HAP-1 (cell line): ENCODE measurements around the gene ST6GALNAC3.
"Not testable (repeated sequence)": the region's sequence is repeated elsewhere in the genome, so short reads cannot be mapped to it uniquely, and the experiment has no call there.

Experiments used
- DNase-seq, 2 experiments: peaks; one replicate each; pipeline ENCODE4 v3.0.0-alpha.2; 2016 to 2020; ENCODE audit warnings: low spot score in 2 of 2
- H3K27me3 ChIP-seq: fragments of 250-450 bp; sonication (Bioruptor Pico); 2 replicates; pipeline ENCODE4 v1.5.1; 2020; ENCODE audit warnings: low read depth, mild to moderate bottlenecking, moderate library complexity
- H3K36me3 ChIP-seq: fragments of 250-450 bp; sonication (Bioruptor Pico); replicated peaks from 2 replicates; pipeline ENCODE4 v1.5.1; 2020; ENCODE audit warnings: mild to moderate bottlenecking
- H3K4me1 ChIP-seq: fragments of 250-450 bp; sonication (Bioruptor Pico); 2 replicates; pipeline ENCODE4 v1.5.1; 2020; ENCODE audit warnings: mild to moderate bottlenecking
- H3K4me3 ChIP-seq: fragments of 250-450 bp; sonication (Bioruptor Pico); 2 replicates; pipeline ENCODE4 v1.5.1; 2020; ENCODE audit warnings: mild to moderate bottlenecking, moderate library complexity
- H3K9me3 ChIP-seq: fragments of 250-450 bp; sonication (Bioruptor Pico); 2 replicates; pipeline ENCODE4 v1.5.1; 2020; ENCODE audit warnings: mild to moderate bottlenecking, moderate library complexity
- in situ Hi-C: fragments of 300-500 bp; cut with MboI; formaldehyde crosslinking; loops from 3 replicates; pipeline ENCODE4 v1.14.3; 2020; ENCODE audit warnings: low sequenced_read_pairs, inconsistent platforms, mixed read lengths

The ST6GALNAC3 gene

GRCh38 chr1:76219366-76219818, 144.8 kb downstream of the ST6GALNAC3 start:
- DNase-seq: no peak
- in situ Hi-C loops: no loop called here
- Histone ChIP-seq H3K36me3 (no peaks in the 10 kb centered on the region), H3K4me3 (no peak overlapping the region), H3K4me1 (no peaks in the 10 kb centered on the region), H3K9me3 (no peaks in the 10 kb centered on the region), H3K27me3 (no peaks in the 10 kb centered on the region)

- Histone ChIP-seq H3K36me3 (no peaks in the 10 kb centered on the region), H3K4me1 (no peaks in the 10 kb centered on the region), H3K9me3 (no peaks in the 10 kb centered on the region), H3K4me3 (no peak overlapping the region), H3K27me3 (no peaks in the 10 kb centered on the region)
- in situ Hi-C loops: no loop called here
- no peak for DNase-seq
These were observed 150.2 kb downstream of the ST6GALNAC3 start for GRCh38 chr1:76224752-76225151.

DNA sequence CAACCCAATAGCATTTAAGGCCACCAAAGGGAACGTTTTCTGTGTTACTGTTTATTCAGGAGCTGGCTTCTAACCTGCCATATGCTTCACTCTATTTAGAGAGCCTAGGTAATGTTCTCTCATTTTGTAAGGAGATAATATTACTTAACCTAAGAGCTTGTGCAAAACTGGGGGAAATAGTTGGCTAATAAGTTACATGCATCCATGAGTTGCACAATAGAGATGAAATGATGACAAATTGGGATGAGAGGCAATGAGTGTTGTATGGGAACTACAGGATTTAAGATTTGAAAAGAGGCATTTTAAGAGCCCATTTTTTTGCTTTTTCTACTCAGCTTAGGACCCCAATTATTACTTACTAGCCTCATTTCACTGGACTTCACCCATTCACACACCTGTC, 151.0 kb downstream of the ST6GALNAC3 start:
- H3K27me3 ChIP-seq: no peaks in the 10 kb centered on the region; the same call in 1 of the 2 replicates
- in situ Hi-C loops: no loop called here
- H3K9me3 ChIP-seq: no peaks in the 10 kb centered on the region
- H3K4me1 ChIP-seq: no peaks in the 10 kb centered on the region
- H3K36me3 ChIP-seq: no peaks in the 10 kb centered on the region
- DNase-seq: no peak
- no peak overlapping the region for H3K4me3 ChIP-seq

- Histone ChIP-seq H3K4me3 (no peak overlapping the region), H3K27me3 (no peaks in the 10 kb centered on the region; the same call in 1 of the 2 replicates), H3K4me1 (no peaks in the 10 kb centered on the region), H3K36me3 (no peaks in the 10 kb centered on the region), H3K9me3 (no peaks in the 10 kb centered on the region)
- in situ Hi-C loops: no loop called here
- DNase-seq: no peak
These were observed 153.1 kb downstream of the ST6GALNAC3 start for GRCh38 chr1:76227621-76228020.

DNA sequence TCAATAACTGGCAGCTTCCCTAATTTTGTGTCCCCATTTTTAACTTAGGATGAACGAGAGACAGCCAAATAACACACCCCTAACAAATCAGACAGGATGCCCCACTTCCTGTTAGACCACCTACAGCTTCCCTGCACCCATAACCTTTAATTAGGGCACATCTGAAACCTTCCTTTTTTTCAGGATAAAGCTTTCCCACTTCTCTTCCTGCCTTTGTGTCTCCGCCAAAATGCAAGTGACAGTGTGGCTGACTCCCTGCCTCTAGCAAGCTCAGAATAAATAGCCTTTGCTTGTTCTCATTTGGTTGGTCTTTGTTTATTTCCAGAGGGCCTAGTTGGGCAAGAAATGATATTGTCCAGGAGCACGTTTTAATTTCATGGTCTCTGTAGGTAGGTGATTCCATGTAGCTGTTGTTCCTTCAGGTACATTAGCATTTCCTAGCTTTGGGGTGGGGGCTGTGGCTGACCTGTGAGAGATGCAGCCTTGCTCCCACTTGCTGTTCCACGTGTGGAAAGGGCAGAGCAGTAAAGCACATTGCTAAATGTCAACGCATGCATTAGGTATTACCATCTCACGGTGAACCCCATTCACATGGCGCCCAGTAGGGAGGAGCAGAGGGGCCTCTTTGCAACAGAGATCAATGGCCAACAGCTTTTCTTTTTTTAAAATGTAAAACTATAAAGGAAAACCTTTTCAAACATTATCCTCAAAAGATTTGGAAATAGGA, 154.9 kb downstream of the ST6GALNAC3 start:
- H3K4me3 ChIP-seq: no peak overlapping the region
- no peaks in the 10 kb centered on the region; the same call in 1 of the 2 replicates for H3K27me3 ChIP-seq
- H3K36me3 ChIP-seq: no peaks in the 10 kb centered on the region
- in situ Hi-C loops: no loop called here
- DNase-seq: no peak
- no peaks in the 10 kb centered on the region for H3K9me3 ChIP-seq
- H3K4me1 ChIP-seq: no peaks in the 10 kb centered on the region

DNA sequence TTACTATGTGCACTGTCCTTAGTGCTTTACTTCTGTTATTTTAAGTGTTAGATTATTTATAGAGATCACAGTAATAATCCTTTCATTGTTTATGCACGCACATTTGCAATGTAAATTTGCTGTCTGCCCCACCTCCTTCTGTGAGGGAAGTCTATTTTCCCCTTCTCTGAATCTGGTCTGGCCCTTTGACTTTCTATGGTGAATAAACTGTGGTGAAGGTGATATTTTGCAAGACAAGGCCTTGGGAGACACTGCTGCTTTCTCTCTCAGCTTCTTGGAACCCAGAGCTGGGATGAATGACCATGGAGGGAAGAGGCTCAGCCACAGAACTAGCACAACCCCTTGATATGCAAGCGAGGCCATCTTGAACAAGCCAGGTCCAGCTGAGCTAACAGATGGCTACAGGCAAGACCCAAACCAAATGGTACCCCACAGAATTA, 156.3 kb downstream of the ST6GALNAC3 start:
- Histone ChIP-seq H3K9me3 (no peaks in the 10 kb centered on the region), H3K4me3 (no peak overlapping the region), H3K4me1 (no peaks in the 10 kb centered on the region), H3K27me3 (no peaks in the 10 kb centered on the region; the same call in 1 of the 2 replicates), H3K36me3 (no peaks in the 10 kb centered on the region)
- no peak for DNase-seq
- in situ Hi-C loops: no loop called here

DNA sequence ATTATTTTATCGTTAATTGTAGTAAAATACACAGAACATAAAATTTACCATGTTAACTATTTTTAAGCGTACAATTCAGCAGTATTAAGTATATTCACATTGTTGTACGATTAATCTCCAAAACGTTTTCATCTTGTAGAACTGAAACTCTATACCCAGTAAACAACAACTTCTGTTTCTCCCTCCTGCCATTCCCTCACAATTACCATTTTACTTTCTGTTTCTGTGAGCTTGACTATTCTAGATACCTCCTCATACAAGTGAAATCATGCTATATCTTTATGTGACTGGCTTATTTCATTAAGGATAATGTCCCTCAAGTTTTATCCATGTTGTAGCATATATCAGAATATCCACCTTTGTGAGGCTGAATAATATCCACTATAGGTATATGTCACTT, 156.8 kb downstream of the ST6GALNAC3 start:
- Histone ChIP-seq H3K36me3 (no peaks in the 10 kb centered on the region), H3K27me3 (no peaks in the 10 kb centered on the region; the same call in 1 of the 2 replicates)
- in situ Hi-C loops: no loop called here

DNA sequence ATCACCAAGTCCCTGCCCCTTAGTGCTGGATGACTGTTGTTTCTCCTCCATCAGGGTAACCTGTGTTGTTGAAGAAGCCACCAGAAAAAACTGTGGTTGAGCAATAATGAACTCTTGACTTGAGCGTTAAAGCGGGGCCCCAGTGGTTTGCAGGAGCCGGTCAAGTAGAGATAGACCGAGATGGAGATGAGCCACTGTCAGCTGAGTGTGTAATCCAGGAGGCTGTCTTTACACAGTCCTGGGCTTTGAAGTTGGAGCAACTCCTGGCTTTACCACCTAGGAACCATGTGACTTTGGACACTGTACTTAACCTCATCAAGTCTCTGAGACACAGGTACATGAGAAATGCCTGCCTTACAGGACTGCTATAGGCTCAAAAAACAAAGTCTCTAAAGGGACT, 158.1 kb downstream of the ST6GALNAC3 start:
- DNase-seq: no peak
- in situ Hi-C loops: no loop called here
- no peaks in the 10 kb centered on the region for H3K36me3 ChIP-seq
- peaks cover 3% of the 10 kb centered on the region for H3K27me3 ChIP-seq
- H3K4me3 ChIP-seq: no peak overlapping the region
- H3K4me1 ChIP-seq: no peaks in the 10 kb centered on the region
- no peaks in the 10 kb centered on the region for H3K9me3 ChIP-seq

More for the DNA sequence above, 156.8 kb downstream of the ST6GALNAC3 start:
- Histone ChIP-seq H3K9me3 (no peaks in the 10 kb centered on the region), H3K4me1 (no peaks in the 10 kb centered on the region), H3K4me3 (no peak overlapping the region)
- no peak for DNase-seq

- Histone ChIP-seq H3K9me3 (no peaks in the 10 kb centered on the region), H3K4me3 (no peak overlapping the region), H3K27me3 (peaks cover 4% of the 10 kb centered on the region), H3K36me3 (no peaks in the 10 kb centered on the region), H3K4me1 (no peaks in the 10 kb centered on the region)
- DNase-seq: no peak
- in situ Hi-C loops: no loop called here
These were observed 159.5 kb downstream of the ST6GALNAC3 start for GRCh38 chr1:76234061-76234460.

GRCh38 chr1:76237211-76237610, 162.7 kb downstream of the ST6GALNAC3 start:
- no peaks in the 10 kb centered on the region for H3K4me1 ChIP-seq
- no peak overlapping the region for H3K4me3 ChIP-seq
- peaks cover 4% of the 10 kb centered on the region; the same call in 1 of the 2 replicates for H3K27me3 ChIP-seq
- DNase-seq: no peak
- H3K9me3 ChIP-seq: no peaks in the 10 kb centered on the region
- H3K36me3 ChIP-seq: no peaks in the 10 kb centered on the region
- in situ Hi-C loops: no loop called here

DNA sequence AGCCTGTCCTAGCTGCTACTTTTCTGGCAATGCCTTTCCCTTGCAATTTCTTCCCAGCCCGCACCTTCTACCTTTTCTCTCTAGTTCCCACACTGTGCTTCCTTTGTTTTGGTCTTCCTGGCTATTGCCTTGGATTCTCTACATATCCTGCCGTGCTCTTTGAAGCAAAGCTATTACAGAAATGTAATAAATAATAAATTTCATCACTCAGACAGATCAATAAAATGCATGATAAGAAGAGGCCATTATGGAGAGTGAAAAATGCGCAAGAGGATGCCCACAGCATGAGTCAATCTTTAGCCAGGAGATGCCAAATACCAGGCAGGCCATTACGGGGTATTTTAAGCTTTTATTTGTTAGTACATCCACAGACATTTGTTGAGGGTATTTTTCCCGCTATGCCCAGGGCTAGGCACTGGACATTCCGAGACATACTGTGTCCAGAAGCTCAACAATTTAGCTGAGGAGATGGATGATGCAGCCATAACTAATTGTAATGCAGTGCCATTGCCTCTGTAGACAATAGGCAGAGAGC, 163.6 kb downstream of the ST6GALNAC3 start:
- Histone ChIP-seq H3K36me3 (no peaks in the 10 kb centered on the region), H3K4me1 (no peaks in the 10 kb centered on the region), H3K4me3 (no peak overlapping the region), H3K27me3 (peaks cover 4% of the 10 kb centered on the region; the same call in 1 of the 2 replicates), H3K9me3 (no peaks in the 10 kb centered on the region)
- in situ Hi-C loops: no loop called here
- no peak for DNase-seq

DNA sequence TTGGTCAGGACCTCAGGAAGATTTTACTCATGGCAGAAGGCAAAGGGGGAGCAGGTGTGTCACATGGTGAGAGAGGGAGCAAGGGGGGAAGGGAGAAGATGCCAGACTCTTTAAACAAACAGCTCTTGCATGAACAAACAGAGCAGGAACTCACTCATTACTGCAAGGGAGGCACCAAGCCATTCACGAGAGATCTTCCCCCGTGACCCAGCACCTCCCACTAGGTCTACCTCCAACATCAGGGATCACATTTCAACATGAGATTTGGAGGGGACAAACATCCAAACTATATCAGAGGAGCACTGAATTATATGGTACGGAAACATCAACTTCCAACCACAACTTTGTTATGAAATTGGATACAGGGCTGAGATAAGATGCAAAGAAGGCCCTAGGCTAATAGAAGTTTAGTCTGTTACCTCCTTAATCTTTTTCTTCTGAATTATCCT, 164.9 kb downstream of the ST6GALNAC3 start:
- no peak for DNase-seq

DNA sequence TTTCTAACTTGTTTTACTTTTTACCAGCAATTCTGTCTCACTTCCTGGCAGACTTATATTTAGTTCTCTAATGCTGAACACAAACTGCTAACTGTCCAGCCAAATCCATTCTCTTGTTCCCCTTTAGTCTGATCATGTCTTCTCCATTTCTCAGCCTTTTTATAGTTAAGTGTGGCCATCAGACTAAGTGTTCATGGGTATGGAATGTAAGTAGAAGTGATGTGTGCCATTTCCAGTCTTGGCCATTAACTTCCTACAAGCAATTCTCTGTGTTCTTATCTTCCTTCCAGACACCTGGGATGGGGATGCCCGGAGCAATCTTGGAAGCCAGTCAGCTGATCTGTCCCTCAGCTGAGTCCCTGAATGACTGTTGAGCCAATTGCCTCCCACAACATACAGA, 165.8 kb downstream of the ST6GALNAC3 start:
- DNase-seq: no peak

More for the DNA sequence above, 164.9 kb downstream of the ST6GALNAC3 start:
- peaks cover 4% of the 10 kb centered on the region; the same call in 1 of the 2 replicates for H3K27me3 ChIP-seq
- H3K4me1 ChIP-seq: no peaks in the 10 kb centered on the region
- no peak overlapping the region for H3K4me3 ChIP-seq
- H3K9me3 ChIP-seq: no peaks in the 10 kb centered on the region
- in situ Hi-C loops: no loop called here
- no peaks in the 10 kb centered on the region for H3K36me3 ChIP-seq

GRCh38 chr1:76242587-76242986, 168.0 kb downstream of the ST6GALNAC3 start:
- DNase-seq, H3K27me3 ChIP-seq, H3K4me3 ChIP-seq, in situ Hi-C loops, H3K4me1 ChIP-seq, H3K36me3 ChIP-seq, H3K9me3 ChIP-seq: not testable (repeated sequence)

More for the DNA sequence above, 165.8 kb downstream of the ST6GALNAC3 start:
- Histone ChIP-seq H3K4me1 (no peaks in the 10 kb centered on the region), H3K36me3 (no peaks in the 10 kb centered on the region), H3K4me3 (no peak overlapping the region), H3K27me3 (peaks cover 4% of the 10 kb centered on the region; the same call in 1 of the 2 replicates), H3K9me3 (no peaks in the 10 kb centered on the region)
- in situ Hi-C loops: no loop called here
